ENCODE measurements around the gene CCDC127. TPM values are rescaled to one million over a fixed set of nuclear protein-coding genes. Genes with fewer than 3 reads are reported as not detected.

CCDC127 gene
- polyA plus RNA-seq, 2 donors = 1.4 to 1.7 TPM

- Histone ChIP-seq H3K36me3 (ENCODE audit: control insufficient read depth in 2 of 2, insufficient read depth in 2 of 2, low read length in 1 of 2) (peaks cover 0 to 22% of the 10 kb centered on the region in 2 donors), H3K4me3 (ENCODE audit: low read depth in 1 of 2, low read length in 2 of 2) (no peak overlapping the region), H3K27me3 (ENCODE audit: control insufficient read depth in 1 of 2, insufficient read depth in 2 of 2, low read length in 2 of 2) (no peaks in the 10 kb centered on the region), H3K27ac (ENCODE audit: low read depth in 2 of 2, low read length in 1 of 2) (no peak overlapping the region), H3K9me3 (ENCODE audit: control insufficient read depth in 2 of 2, insufficient read depth in 1 of 2, low read depth in 1 of 2, low read length in 1 of 2) (no peaks in the 10 kb centered on the region), H3K4me1 (ENCODE audit: control insufficient read depth in 2 of 2, insufficient read depth in 2 of 2, low read length in 1 of 2) (no peaks in the 10 kb centered on the region)
- WGBS, 2 donors = 75 to 83% methylated on average over 11 of the region's 11 CpGs
Measured at GRCh38 chr5:206406-206805, 11.5 kb downstream of the CCDC127 start.

DNA sequence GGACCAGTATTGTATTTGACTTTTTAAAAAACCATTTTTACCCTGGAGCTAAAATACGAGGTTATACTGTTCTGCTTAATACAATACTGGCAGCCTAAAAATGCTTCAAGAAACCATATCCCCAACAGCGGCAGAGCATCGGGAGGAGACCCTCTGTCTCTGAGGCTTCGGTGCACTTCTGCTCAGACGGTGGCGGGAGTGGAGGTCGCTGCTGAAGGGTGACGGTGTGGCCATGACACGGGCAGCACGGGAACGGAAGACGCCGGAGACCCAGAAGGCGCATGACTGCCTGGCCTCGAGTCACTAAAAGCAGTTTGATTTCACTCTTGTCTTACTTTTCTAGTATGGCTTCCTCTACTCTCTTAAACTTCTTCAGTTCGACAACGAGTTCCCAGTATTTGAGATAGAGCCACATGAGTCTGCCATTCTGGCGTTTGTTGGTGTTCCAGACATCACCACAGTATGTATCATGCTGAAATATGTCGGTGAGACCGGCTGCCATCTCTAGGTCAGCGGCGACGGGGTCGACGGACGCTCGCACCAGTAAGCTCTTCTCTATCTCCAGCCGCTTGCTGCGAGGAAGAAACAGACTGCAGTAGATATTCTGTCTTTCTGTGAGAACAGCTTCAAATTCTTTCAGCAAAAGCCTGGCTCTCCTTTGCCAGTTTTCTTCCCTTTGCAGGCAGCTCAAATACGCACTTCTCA, 12.8 kb downstream of the CCDC127 start:
- WGBS, 2 donors = 92 to 97% methylated on average over 30 of the region's 30 CpGs
- peaks cover 0 to 22% of the 10 kb centered on the region in 2 donors for H3K36me3 ChIP-seq (ENCODE audit: control insufficient read depth in 2 of 2, insufficient read depth in 2 of 2, low read length in 1 of 2)
- H3K27ac ChIP-seq (ENCODE audit: low read depth in 2 of 2, low read length in 1 of 2) = no peak overlapping the region
- no peaks in the 10 kb centered on the region for H3K27me3 ChIP-seq (ENCODE audit: control insufficient read depth in 1 of 2, insufficient read depth in 2 of 2, low read length in 2 of 2)
- no peaks in the 10 kb centered on the region for H3K9me3 ChIP-seq (ENCODE audit: control insufficient read depth in 2 of 2, insufficient read depth in 1 of 2, low read depth in 1 of 2, low read length in 1 of 2)
- H3K4me1 ChIP-seq (ENCODE audit: control insufficient read depth in 2 of 2, insufficient read depth in 2 of 2, low read length in 1 of 2) = no peaks in the 10 kb centered on the region
- H3K4me3 ChIP-seq (ENCODE audit: low read depth in 1 of 2, low read length in 2 of 2) = no peak overlapping the region

GRCh38 chr5:204462-204861, 13.5 kb downstream of the CCDC127 start:
- Histone ChIP-seq H3K9me3 (ENCODE audit: control insufficient read depth in 2 of 2, insufficient read depth in 1 of 2, low read depth in 1 of 2, low read length in 1 of 2) (no peaks in the 10 kb centered on the region), H3K4me1 (ENCODE audit: control insufficient read depth in 2 of 2, insufficient read depth in 2 of 2, low read length in 1 of 2) (no peaks in the 10 kb centered on the region), H3K36me3 (ENCODE audit: control insufficient read depth in 2 of 2, insufficient read depth in 2 of 2, low read length in 1 of 2) (peaks cover 0 to 22% of the 10 kb centered on the region in 2 donors), H3K27me3 (ENCODE audit: control insufficient read depth in 1 of 2, insufficient read depth in 2 of 2, low read length in 2 of 2) (no peaks in the 10 kb centered on the region), H3K27ac (ENCODE audit: low read depth in 2 of 2, low read length in 1 of 2) (no peak overlapping the region), H3K4me3 (ENCODE audit: low read depth in 1 of 2, low read length in 2 of 2) (no peak overlapping the region)

GRCh38 chr5:204001-204400, 14.0 kb downstream of the CCDC127 start:
- Histone ChIP-seq H3K36me3 (ENCODE audit: control insufficient read depth in 2 of 2, insufficient read depth in 2 of 2, low read length in 1 of 2) (peaks cover 0 to 22% of the 10 kb centered on the region in 2 donors), H3K27ac (ENCODE audit: low read depth in 2 of 2, low read length in 1 of 2) (no peak overlapping the region), H3K4me1 (ENCODE audit: control insufficient read depth in 2 of 2, insufficient read depth in 2 of 2, low read length in 1 of 2) (no peaks in the 10 kb centered on the region), H3K27me3 (ENCODE audit: control insufficient read depth in 1 of 2, insufficient read depth in 2 of 2, low read length in 2 of 2) (no peaks in the 10 kb centered on the region), H3K9me3 (ENCODE audit: control insufficient read depth in 2 of 2, insufficient read depth in 1 of 2, low read depth in 1 of 2, low read length in 1 of 2) (no peaks in the 10 kb centered on the region), H3K4me3 (ENCODE audit: low read depth in 1 of 2, low read length in 2 of 2) (no peak overlapping the region)
- 89 to 90% methylated on average over 6 of the region's 6 CpGs for WGBS, 2 donors

DNA sequence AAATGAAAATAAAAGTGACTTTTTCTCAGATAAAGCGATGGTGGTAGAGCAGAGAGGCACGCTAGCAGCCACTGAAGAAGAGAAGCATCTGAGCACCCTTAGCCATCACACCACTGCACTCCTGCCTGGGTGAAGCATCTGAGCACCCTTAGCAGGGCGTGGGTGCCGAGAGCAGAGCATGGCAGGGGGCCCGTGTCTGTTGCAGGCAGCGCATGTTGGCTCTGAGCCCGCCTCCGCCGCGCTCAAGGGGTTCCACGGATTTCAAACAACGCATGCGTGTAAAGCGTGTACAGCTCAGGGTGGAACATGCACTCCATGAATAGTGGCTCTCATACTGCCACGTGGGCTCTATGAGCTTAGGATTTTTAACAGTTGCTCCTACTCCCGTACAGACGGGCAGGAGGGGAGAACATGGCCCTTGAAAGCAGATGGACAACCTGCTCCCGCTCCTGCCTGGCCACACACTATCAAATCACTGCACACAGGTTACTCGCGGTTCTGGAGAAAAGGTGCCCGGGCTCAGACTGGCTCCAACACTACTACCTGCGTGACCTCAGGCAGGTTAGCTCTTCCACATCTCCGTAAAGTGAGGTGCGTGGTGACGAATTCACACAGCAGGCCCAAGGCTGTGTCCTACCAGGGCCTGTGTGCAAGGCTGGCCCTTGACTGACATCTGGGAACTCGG, 14.6 kb downstream of the CCDC127 start:
- Histone ChIP-seq H3K4me3 (ENCODE audit: low read depth in 1 of 2, low read length in 2 of 2) (no peak overlapping the region), H3K27ac (ENCODE audit: low read depth in 2 of 2, low read length in 1 of 2) (no peak overlapping the region), H3K36me3 (ENCODE audit: control insufficient read depth in 2 of 2, insufficient read depth in 2 of 2, low read length in 1 of 2) (peaks cover 0 to 20% of the 10 kb centered on the region in 2 donors), H3K9me3 (ENCODE audit: control insufficient read depth in 2 of 2, insufficient read depth in 1 of 2, low read depth in 1 of 2, low read length in 1 of 2) (no peaks in the 10 kb centered on the region), H3K27me3 (ENCODE audit: control insufficient read depth in 1 of 2, insufficient read depth in 2 of 2, low read length in 2 of 2) (no peaks in the 10 kb centered on the region), H3K4me1 (ENCODE audit: control insufficient read depth in 2 of 2, insufficient read depth in 2 of 2, low read length in 1 of 2) (no peaks in the 10 kb centered on the region)
- WGBS, 2 donors = 91 to 93% methylated on average over 26 of the region's 26 CpGs

DNA sequence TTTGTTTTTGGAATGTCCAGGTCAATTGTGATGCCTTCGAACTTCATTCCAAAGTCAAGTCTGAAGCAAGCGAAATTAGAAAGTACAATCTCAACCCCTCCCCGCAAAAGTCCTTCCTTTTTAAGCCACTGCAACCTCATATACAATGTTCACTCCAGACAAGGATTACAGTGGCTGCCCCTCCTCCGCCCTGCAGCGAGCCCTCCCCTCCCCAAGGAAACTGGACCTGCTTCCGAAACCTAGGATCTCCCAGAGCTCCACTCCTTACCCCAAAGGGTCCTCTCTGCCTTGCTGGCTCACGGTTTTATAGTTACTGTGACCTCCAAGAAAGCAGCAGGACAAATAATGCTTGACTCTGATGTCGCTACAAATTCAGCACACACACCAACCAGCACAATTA, 16.3 kb downstream of the CCDC127 start:
- H3K36me3 ChIP-seq (ENCODE audit: control insufficient read depth in 2 of 2, insufficient read depth in 2 of 2, low read length in 1 of 2) = peaks cover 0 to 18% of the 10 kb centered on the region in 2 donors
- H3K4me3 ChIP-seq (ENCODE audit: low read depth in 1 of 2, low read length in 2 of 2) = no peak overlapping the region
- H3K27ac ChIP-seq (ENCODE audit: low read depth in 2 of 2, low read length in 1 of 2) = no peak overlapping the region
- H3K9me3 ChIP-seq (ENCODE audit: control insufficient read depth in 2 of 2, insufficient read depth in 1 of 2, low read depth in 1 of 2, low read length in 1 of 2) = no peaks in the 10 kb centered on the region
- no peaks in the 10 kb centered on the region for H3K4me1 ChIP-seq (ENCODE audit: control insufficient read depth in 2 of 2, insufficient read depth in 2 of 2, low read length in 1 of 2)
- 91 to 97% methylated on average over 8 of the region's 8 CpGs for WGBS, 2 donors
- H3K27me3 ChIP-seq (ENCODE audit: control insufficient read depth in 1 of 2, insufficient read depth in 2 of 2, low read length in 2 of 2) = no peaks in the 10 kb centered on the region

- no peaks in the 10 kb centered on the region for H3K9me3 ChIP-seq (ENCODE audit: control insufficient read depth in 2 of 2, insufficient read depth in 1 of 2, low read depth in 1 of 2, low read length in 1 of 2)
- H3K27ac ChIP-seq (ENCODE audit: low read depth in 2 of 2, low read length in 1 of 2) = no peak overlapping the region
- 58% methylated on average over 3 to 4 of the region's 4 CpGs for WGBS, 2 donors
- peaks cover 0 to 15% of the 10 kb centered on the region in 2 donors for H3K36me3 ChIP-seq (ENCODE audit: control insufficient read depth in 2 of 2, insufficient read depth in 2 of 2, low read length in 1 of 2)
- no peak overlapping the region for H3K4me3 ChIP-seq (ENCODE audit: low read depth in 1 of 2, low read length in 2 of 2)
- H3K27me3 ChIP-seq (ENCODE audit: control insufficient read depth in 1 of 2, insufficient read depth in 2 of 2, low read length in 2 of 2) = no peaks in the 10 kb centered on the region
- H3K4me1 ChIP-seq (ENCODE audit: control insufficient read depth in 2 of 2, insufficient read depth in 2 of 2, low read length in 1 of 2) = no peaks in the 10 kb centered on the region
Measured at GRCh38 chr5:200985-201384, 17.0 kb downstream of the CCDC127 start.

DNA sequence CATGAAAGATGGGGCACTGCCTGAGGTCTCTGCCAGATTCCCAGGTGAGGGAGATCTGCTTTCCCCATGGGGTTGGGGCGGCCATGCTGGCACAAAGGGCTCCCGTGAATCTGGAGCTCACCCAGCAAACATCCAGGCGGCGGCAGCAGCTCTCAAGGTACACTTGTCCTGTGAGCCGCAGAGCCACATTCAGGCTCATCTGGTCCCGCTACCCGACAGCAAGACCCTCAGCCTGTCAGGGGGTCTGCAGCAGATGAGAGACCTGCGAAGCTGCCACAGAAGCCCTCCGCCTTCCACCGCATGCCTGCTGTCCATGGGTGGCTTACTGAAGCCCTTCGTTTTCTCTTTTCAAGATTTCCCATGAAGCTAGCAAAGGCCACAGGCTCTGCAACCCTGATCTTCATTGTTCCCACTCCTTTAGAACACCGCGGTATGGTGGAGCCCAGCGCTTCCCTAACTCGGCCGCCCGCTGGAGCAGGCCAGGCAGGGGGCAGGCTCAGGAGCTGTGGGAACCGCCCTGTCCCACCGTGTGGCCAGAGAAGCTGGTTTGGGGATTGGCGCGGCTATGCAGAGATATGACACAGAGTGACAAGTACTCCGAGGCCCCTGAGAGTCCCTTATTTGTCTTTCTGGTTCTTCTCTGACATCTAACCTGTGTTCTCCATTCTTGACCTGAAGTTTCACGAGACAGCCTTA, 17.9 kb downstream of the CCDC127 start:
- Histone ChIP-seq H3K27me3 (ENCODE audit: control insufficient read depth in 1 of 2, insufficient read depth in 2 of 2, low read length in 2 of 2) (no peaks in the 10 kb centered on the region), H3K4me1 (ENCODE audit: control insufficient read depth in 2 of 2, insufficient read depth in 2 of 2, low read length in 1 of 2) (no peaks in the 10 kb centered on the region), H3K9me3 (ENCODE audit: control insufficient read depth in 2 of 2, insufficient read depth in 1 of 2, low read depth in 1 of 2, low read length in 1 of 2) (no peaks in the 10 kb centered on the region), H3K27ac (ENCODE audit: low read depth in 2 of 2, low read length in 1 of 2) (no peak overlapping the region), H3K4me3 (ENCODE audit: low read depth in 1 of 2, low read length in 2 of 2) (no peak overlapping the region), H3K36me3 (ENCODE audit: control insufficient read depth in 2 of 2, insufficient read depth in 2 of 2, low read length in 1 of 2) (peaks cover 0 to 13% of the 10 kb centered on the region in 2 donors)
- WGBS, 2 donors = 88 to 92% methylated on average over 23 of the region's 23 CpGs

GRCh38 chr5:199197-199949, 18.6 kb downstream of the CCDC127 start:
- no peak overlapping the region for H3K27ac ChIP-seq (ENCODE audit: low read depth in 2 of 2, low read length in 1 of 2)
- no peaks in the 10 kb centered on the region for H3K9me3 ChIP-seq (ENCODE audit: control insufficient read depth in 2 of 2, insufficient read depth in 1 of 2, low read depth in 1 of 2, low read length in 1 of 2)
- no peaks in the 10 kb centered on the region for H3K4me1 ChIP-seq (ENCODE audit: control insufficient read depth in 2 of 2, insufficient read depth in 2 of 2, low read length in 1 of 2)
- WGBS, 2 donors = 92 to 95% methylated on average over 16 of the region's 16 CpGs
- peaks cover 0 to 11% of the 10 kb centered on the region in 2 donors for H3K36me3 ChIP-seq (ENCODE audit: control insufficient read depth in 2 of 2, insufficient read depth in 2 of 2, low read length in 1 of 2)
- no peak overlapping the region for H3K4me3 ChIP-seq (ENCODE audit: low read depth in 1 of 2, low read length in 2 of 2)
- H3K27me3 ChIP-seq (ENCODE audit: control insufficient read depth in 1 of 2, insufficient read depth in 2 of 2, low read length in 2 of 2) = no peaks in the 10 kb centered on the region

Measured in esophagus (tissue), 2 donors.